Sigmoid colon (tissue), 7 donors: ENCODE measurements around the gene ASAP2. TPM values are rescaled to one million over a fixed set of nuclear protein-coding genes. Genes with fewer than 3 reads are reported as not detected.

Source experiments
- DNase-seq: peaks from one replicate; pipeline ENCODE4 v3.0.0-alpha.2; 2019
- H3K27ac ChIP-seq, 4 donors: fragments of 200-600 bp; sonication (generic); one replicate each; pipeline ENCODE4 v1.5.1; 2016 to 2019; ENCODE audit warnings: mild to moderate bottlenecking in 1 of 4
- H3K27me3 ChIP-seq, 3 donors: fragments of 200-600 bp; sonication (generic); one replicate each; pipeline ENCODE4 v1.5.1; 2019; ENCODE audit warnings: mild to moderate bottlenecking in 1 of 3
- H3K36me3 ChIP-seq, 4 donors: fragments of 200-600 bp; sonication (generic); one replicate each; pipeline ENCODE4 v1.5.1; 2016 to 2019
- H3K4me1 ChIP-seq, 4 donors: fragments of 200-600 bp; sonication (generic); one replicate each; pipeline ENCODE4 v1.5.1; 2017 to 2019
- H3K4me3 ChIP-seq, 4 donors: fragments of 200-600 bp; sonication (generic); one replicate each; pipeline ENCODE4 v1.5.1; 2017 to 2019; ENCODE audit warnings: mild to moderate bottlenecking in 2 of 4, moderate library complexity in 1 of 4
- H3K9me3 ChIP-seq, 4 donors: fragments of 200-600 bp in 3 of 4; sonication (generic) in 3 of 4; one replicate each; pipeline versions ENCODE4 v1.5.1 to v1.6.1; 2013 to 2019
- EP300 ChIP-seq, 4 donors: sonication (generic); formaldehyde crosslinking; IDR thresholded peaks; one replicate each; pipeline ENCODE4 v1.6.1; 2017; ENCODE audit warnings: antibody characterized with exemption in 4 of 4
- POLR2A ChIP-seq, 2 donors: fragments of 450-650 bp; IDR thresholded peaks; one replicate each; pipeline ENCODE4 v1.6.1; 2016; ENCODE audit warnings: antibody characterized with exemption in 2 of 2, mild to moderate bottlenecking in 2 of 2, moderate library complexity in 2 of 2
- POLR2AphosphoS5 ChIP-seq, 4 donors: sonication (generic); formaldehyde crosslinking; IDR thresholded peaks; one replicate each; pipeline ENCODE4 v1.6.1; 2017; ENCODE audit warnings: antibody characterized with exemption in 4 of 4
- WGBS, 2 donors: extraction: QIAGEN DNeasy Blood & Tissue Kit; methylation state at CpG; one replicate each; pipeline ENCODE4 v1.1.7; 2013; 5-methylcytosine and 5-hydroxymethylcytosine counted together
- intact Hi-C: fragments of 100-400 bp; cut with DNase I; formaldehyde crosslinking; loops from one replicate; pipeline ENCODE4 v1.15.1; 2023
- polyA plus RNA-seq, 3 donors: library from polyadenylated mRNA; stranded (reverse); fragments of 200-250 nt; gene quantifications; one replicate each; pipeline ENCODE4 v1.2.3, GENCODE V29; 2013
- total RNA-seq, 4 donors: library from RNA; depleted of rRNA; stranded (reverse); fragments of >200 nt; gene quantifications; one replicate each; pipeline ENCODE4 v1.1.0, GENCODE V29; 2016
- TF ChIP-seq, protein P1 (sequence below), 4 experiments: fragments of 450-650 bp in 3 of 4; fragments of 200-600 bp in 1 of 4; IDR thresholded peaks; one replicate each; pipeline ENCODE4 v1.5.1; 2016 to 2019; ENCODE audit warnings: antibody characterized with exemption in 4 of 4, mild to moderate bottlenecking in 3 of 4, moderate library complexity in 2 of 4
- donor health status: healthy with polysubstance abuse.
- donor health status: Bipolar disorder and iron deficiency.
- donor health status: healthy.

The ASAP2 gene
- total and polyA plus RNA-seq, 7 donors: 15.1 to 56.5 (median 25.8) TPM

DNA sequence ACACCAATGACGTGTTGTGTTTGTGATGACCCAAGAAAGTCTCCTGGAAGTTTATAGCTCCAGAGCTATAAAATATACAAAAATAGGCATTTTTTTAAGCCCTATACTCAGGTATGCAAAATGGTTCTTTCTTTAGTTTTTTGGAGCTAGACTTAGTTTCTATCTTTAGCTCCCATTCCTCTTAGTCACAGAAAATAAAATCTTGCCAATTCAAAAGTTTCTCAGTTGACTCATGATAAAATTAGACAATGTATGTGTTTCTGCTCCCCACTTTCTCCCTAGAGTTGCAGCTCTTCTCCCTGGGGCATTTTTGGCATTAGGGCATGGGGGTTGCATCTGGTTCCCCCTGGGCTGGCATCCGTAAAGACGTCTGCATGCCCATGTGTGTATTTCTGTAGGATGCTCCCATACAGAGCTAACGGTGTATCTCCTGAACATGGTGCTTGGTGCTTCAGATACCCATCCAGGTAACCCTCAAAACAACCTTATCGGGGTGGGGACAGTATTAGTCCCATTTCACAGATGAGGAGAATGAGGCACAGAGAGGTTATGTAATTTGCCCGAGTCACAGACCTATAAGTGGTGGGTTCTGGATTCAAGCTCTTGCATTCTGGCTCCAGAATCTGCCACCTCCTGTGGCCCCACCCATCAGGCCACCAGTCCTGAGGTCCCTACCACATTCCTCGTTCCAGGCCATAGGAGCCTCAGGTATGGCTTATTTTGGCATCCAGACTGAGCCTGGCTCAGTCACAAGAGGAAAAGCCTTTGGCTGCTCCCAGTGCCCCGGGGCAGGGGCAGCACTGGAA is 43.1 kb upstream of the ASAP2 start:
- Histone ChIP-seq H3K27me3 (no peaks in the 10 kb centered on the region), H3K9me3 (no peaks in the 10 kb centered on the region), H3K4me1 (peaks cover 0 to 25% (median 2%) of the 10 kb centered on the region in 4 donors), H3K36me3 (no peaks in the 10 kb centered on the region), H3K27ac (peak overlapping the region in 1 of 4 donors; percentile 9), H3K4me3 (no peak overlapping the region)
- DNase-seq: no peak
- 86 to 90% methylated on average over 8 of the region's 8 CpGs for WGBS, 2 donors
- intact Hi-C loops: no loop called here
- TF ChIP-seq EP300 (IDR thresholded peaks at IDR 0.05): no peak
- TF ChIP-seq, protein P1, sequence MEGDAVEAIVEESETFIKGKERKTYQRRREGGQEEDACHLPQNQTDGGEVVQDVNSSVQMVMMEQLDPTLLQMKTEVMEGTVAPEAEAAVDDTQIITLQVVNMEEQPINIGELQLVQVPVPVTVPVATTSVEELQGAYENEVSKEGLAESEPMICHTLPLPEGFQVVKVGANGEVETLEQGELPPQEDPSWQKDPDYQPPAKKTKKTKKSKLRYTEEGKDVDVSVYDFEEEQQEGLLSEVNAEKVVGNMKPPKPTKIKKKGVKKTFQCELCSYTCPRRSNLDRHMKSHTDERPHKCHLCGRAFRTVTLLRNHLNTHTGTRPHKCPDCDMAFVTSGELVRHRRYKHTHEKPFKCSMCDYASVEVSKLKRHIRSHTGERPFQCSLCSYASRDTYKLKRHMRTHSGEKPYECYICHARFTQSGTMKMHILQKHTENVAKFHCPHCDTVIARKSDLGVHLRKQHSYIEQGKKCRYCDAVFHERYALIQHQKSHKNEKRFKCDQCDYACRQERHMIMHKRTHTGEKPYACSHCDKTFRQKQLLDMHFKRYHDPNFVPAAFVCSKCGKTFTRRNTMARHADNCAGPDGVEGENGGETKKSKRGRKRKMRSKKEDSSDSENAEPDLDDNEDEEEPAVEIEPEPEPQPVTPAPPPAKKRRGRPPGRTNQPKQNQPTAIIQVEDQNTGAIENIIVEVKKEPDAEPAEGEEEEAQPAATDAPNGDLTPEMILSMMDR (IDR thresholded peaks at IDR 0.05): no peak
- no peak for TF ChIP-seq POLR2AphosphoS5 (IDR thresholded peaks at IDR 0.05)
- TF ChIP-seq POLR2A (IDR thresholded peaks at IDR 0.05): no peak

DNA sequence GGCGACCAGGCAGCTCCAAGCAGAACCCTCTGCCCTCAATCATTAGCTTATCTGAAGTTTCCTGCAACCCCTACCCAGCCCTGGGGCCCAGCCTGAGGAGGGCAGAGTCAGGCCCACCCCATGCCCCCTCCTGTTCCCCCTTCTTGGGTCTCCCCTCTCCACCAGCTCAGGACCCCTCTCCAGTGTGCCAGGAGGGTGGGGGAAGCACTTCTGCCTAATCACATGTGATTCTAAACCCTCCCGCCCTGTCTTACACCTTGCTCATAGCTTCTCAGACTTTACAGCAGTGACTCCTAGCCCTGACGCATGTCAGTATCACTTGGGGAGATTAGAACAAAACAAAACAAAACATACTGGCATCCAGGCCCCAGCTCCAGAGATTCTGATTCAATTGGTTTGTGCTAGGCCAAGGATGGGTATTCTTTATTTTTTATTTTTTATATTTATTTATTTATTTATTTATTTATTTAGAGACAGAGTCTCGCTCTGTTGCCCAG is 42.5 kb upstream of the ASAP2 start:
- no peak overlapping the region for H3K4me3 ChIP-seq
- intact Hi-C loops: no loop called here
- H3K27ac ChIP-seq: no peak overlapping the region
- TF ChIP-seq, protein P1 (IDR thresholded peaks at IDR 0.05): no peak
- TF ChIP-seq POLR2AphosphoS5 (IDR thresholded peaks at IDR 0.05) (no peak), EP300 (IDR thresholded peaks at IDR 0.05) (no peak), POLR2A (IDR thresholded peaks at IDR 0.05) (no peak)
- H3K27me3 ChIP-seq: no peaks in the 10 kb centered on the region
- 93 to 95% methylated on average over 4 of the region's 4 CpGs for WGBS, 2 donors
- DNase-seq: no peak
- peaks cover 0 to 25% (median 2%) of the 10 kb centered on the region in 4 donors for H3K4me1 ChIP-seq
- no peaks in the 10 kb centered on the region for H3K9me3 ChIP-seq
- H3K36me3 ChIP-seq: no peaks in the 10 kb centered on the region

DNA sequence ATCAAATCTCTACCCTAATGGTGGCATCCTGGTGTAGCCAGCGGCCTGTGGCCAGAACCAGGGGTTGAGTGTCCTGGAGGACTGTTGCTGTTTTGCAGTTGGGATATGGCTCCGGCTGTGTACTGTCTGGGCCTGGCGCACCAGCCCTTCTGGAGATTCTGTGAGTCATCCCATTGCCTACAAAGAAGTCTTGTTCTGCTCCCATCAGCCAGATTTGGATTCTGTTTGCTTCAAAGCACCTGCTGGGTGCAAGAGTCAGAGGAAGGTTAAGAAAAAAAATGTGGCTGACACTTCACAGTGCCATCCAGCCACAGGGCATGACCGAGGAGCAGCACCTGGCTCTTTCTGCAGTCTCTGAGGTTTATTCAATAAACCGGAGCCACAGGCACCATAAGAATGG is 41.0 kb upstream of the ASAP2 start:
- DNase-seq: no peak
- no peak overlapping the region for H3K4me3 ChIP-seq
- H3K9me3 ChIP-seq: no peaks in the 10 kb centered on the region
- H3K27ac ChIP-seq: peak overlapping the region; percentile 10 to 58 (median 49)
- peaks cover 0 to 25% (median 2%) of the 10 kb centered on the region in 4 donors for H3K4me1 ChIP-seq
- TF ChIP-seq POLR2A (IDR thresholded peaks at IDR 0.05) (no peak), EP300 (IDR thresholded peaks at IDR 0.05) (no peak), POLR2AphosphoS5 (IDR thresholded peaks at IDR 0.05) (no peak)
- TF ChIP-seq, protein P1 (IDR thresholded peaks at IDR 0.05): no peak
- no peaks in the 10 kb centered on the region for H3K36me3 ChIP-seq
- intact Hi-C loops: no loop called here
- no peaks in the 10 kb centered on the region for H3K27me3 ChIP-seq
- WGBS, 2 donors: 90 to 94% methylated on average over 5 of the region's 5 CpGs

DNA sequence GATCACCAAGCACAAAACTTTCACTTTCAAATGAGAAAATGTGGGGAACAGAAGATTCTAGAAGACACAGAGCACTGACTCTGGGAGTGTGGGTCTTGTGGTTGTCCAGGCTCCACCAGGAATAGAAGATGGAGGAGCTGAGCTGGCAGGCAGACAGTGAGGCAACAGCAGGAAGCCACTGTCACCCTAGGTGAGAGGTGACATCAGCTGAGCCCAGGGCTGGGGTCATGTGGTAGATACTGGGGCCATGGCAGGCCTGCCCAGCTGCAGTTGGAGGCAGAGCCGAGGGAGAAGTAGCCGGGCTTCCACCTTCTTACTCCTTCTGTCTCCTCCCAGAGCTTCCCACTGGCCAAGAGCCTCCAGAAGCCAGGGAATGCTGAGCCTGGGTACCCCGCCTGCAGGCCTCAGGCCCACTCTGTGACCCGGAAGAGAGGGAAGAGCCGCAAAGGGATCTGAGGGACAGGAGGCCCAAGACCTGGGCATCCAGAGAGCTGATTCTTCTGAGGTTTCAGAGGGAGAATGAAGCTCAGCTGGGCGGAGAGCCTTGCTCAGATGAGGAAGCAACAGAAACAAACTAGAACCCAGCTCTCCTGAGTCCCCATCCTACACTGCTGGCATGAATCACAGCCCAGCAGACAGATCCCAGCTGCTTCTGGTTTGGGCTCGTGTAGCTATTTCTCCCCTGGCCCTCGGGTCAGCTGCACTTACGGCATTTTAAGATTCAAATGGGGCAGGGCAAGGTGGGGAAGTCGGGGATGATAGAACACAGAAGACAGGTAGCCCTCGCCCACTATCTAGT is 39.8 kb upstream of the ASAP2 start:
- peak overlapping the region in 3 of 4 donors; percentile 9 to 58 (median 15) for H3K27ac ChIP-seq
- DNase-seq: no peak
- 82 to 86% methylated on average over 11 of the region's 11 CpGs for WGBS, 2 donors

More for the DNA sequence above, 39.8 kb upstream of the ASAP2 start:
- no peaks in the 10 kb centered on the region for H3K36me3 ChIP-seq
- no peaks in the 10 kb centered on the region for H3K27me3 ChIP-seq
- intact Hi-C loops: no loop called here
- TF ChIP-seq, protein P1 (IDR thresholded peaks at IDR 0.05): no peak
- no peak for TF ChIP-seq POLR2A (IDR thresholded peaks at IDR 0.05)
- no peaks in the 10 kb centered on the region for H3K9me3 ChIP-seq
- H3K4me1 ChIP-seq: peaks cover 0 to 25% (median 2%) of the 10 kb centered on the region in 4 donors
- H3K4me3 ChIP-seq: no peak overlapping the region
